HepG2 (cell line): Measurements from ENCODE around the gene MRI1. TPM values are rescaled to one million over a fixed set of nuclear protein-coding genes. Genes with fewer than 3 reads are reported as not detected.

Experiments used
- FOXM1 ChIP-seq: sonication (generic); formaldehyde crosslinking; IDR thresholded peaks from 2 replicates; pipeline ENCODE4 v1.5.0; 2020; ENCODE audit warnings: missing genetic modification reagents
- PLRG1 ChIP-seq: fragments of 450-650 bp; conservative IDR thresholded peaks from 2 replicates; pipeline ENCODE4 v1.6.1; 2016
- SMAD3 ChIP-seq: sonication (generic); formaldehyde crosslinking; IDR thresholded peaks from 2 replicates; pipeline ENCODE4 v1.4.0; 2020; ENCODE audit warnings: missing genetic modification reagents
- SP4 ChIP-seq: sonication (generic); formaldehyde crosslinking; IDR thresholded peaks from 2 replicates; pipeline ENCODE4 v1.8.1; 2023; ENCODE audit warnings: mild to moderate bottlenecking, missing genetic modification reagents
- SRSF1 ChIP-seq: fragments of 200-400 bp; formaldehyde crosslinking; optimal IDR thresholded peaks from 2 replicates; pipeline ENCODE3; 2017; ENCODE audit warnings: mild to moderate bottlenecking, low read depth, low read length, moderate library complexity
- TAF15 ChIP-seq: fragments of 200-400 bp; formaldehyde crosslinking; IDR thresholded peaks from one replicate; pipeline ENCODE4 v1.6.1; 2018; ENCODE audit warnings: mild to moderate bottlenecking, low read depth, low read length; ENCODE audit not compliant: poor library complexity, severe bottlenecking
- TERF1 ChIP-seq: sonication (generic); formaldehyde crosslinking; IDR thresholded peaks from 2 replicates; pipeline ENCODE4 v1.8.0; 2022; ENCODE audit warnings: mild to moderate bottlenecking, missing genetic modification reagents, moderate library complexity
- THAP7 ChIP-seq: sonication (generic); formaldehyde crosslinking; IDR thresholded peaks from 2 replicates; pipeline ENCODE4 v1.8.1; 2023; ENCODE audit warnings: mild to moderate bottlenecking, missing genetic modification reagents
- YEATS2 ChIP-seq: sonication (generic); formaldehyde crosslinking; IDR thresholded peaks from 2 replicates; pipeline ENCODE4 v1.4.0; 2020; ENCODE audit warnings: missing genetic modification reagents, borderline replicate concordance
- ZBTB3 ChIP-seq: sonication (generic); formaldehyde crosslinking; IDR thresholded peaks from 2 replicates; pipeline ENCODE4 v1.4.0; 2020; ENCODE audit warnings: low read depth, mild to moderate bottlenecking, moderate library complexity, missing genetic modification reagents, borderline replicate concordance
- ZBTB46 ChIP-seq: sonication (generic); formaldehyde crosslinking; IDR thresholded peaks from 2 replicates; pipeline ENCODE4 v1.4.0; 2020; ENCODE audit warnings: mild to moderate bottlenecking, missing genetic modification reagents, borderline replicate concordance
- ZNF569 ChIP-seq: sonication (generic); formaldehyde crosslinking; IDR thresholded peaks from 2 replicates; pipeline ENCODE4 v1.5.0; 2020; ENCODE audit warnings: mild to moderate bottlenecking, missing genetic modification reagents, moderate library complexity, borderline replicate concordance
- polyA plus RNA-seq, 8 experiments: library from polyadenylated mRNA; depleted of rRNA in 3 of 8; stranded (reverse) in 7 of 8; unstranded in 1 of 8; fragments of >200 nt; fragmentation: Illumina TruSeq in 4 of 8; extraction: Trizol in 4 of 8; gene quantifications; 2 replicates each; pipeline versions ENCODE4 v1.2.1 to v1.2.3, GENCODE V29; 2011 to 2016; ENCODE audit warnings: low read depth in 4 of 8, missing spikeins in 1 of 8, mixed read lengths in 1 of 8; ENCODE audit not compliant: insufficient read depth in 1 of 8
- total RNA-seq, 5 experiments: library from RNA; depleted of rRNA; stranded (reverse); fragments of >200 nt; fragmentation: Illumina TruSeq; extraction: Trizol; gene quantifications; 2 replicates each; pipeline ENCODE4 v1.2.3, GENCODE V29; 2016; ENCODE audit warnings: low read depth in 1 of 5
- TF ChIP-seq, protein P1 (sequence below): IDR thresholded peaks from 2 replicates; pipeline ENCODE4 v1.6.1; 2012; ENCODE audit warnings: low read length, improper control_type of control experiment
- TF ChIP-seq, protein P2 (sequence below): sonication (generic); formaldehyde crosslinking; IDR thresholded peaks from 2 replicates; pipeline ENCODE4 v1.5.1; 2020; ENCODE audit warnings: mild to moderate bottlenecking, missing genetic modification reagents
- TF ChIP-seq, protein P3 (sequence below): IDR thresholded peaks from 2 replicates; pipeline ENCODE4 v1.6.1; 2016; ENCODE audit warnings: mild to moderate bottlenecking

The MRI1 gene
- total and polyA plus RNA-seq, 2 of the 13 experiments (the other 11 are each of a cell fraction or from before 2014, with no cell fraction given): 20.1 to 20.6 TPM

DNA sequence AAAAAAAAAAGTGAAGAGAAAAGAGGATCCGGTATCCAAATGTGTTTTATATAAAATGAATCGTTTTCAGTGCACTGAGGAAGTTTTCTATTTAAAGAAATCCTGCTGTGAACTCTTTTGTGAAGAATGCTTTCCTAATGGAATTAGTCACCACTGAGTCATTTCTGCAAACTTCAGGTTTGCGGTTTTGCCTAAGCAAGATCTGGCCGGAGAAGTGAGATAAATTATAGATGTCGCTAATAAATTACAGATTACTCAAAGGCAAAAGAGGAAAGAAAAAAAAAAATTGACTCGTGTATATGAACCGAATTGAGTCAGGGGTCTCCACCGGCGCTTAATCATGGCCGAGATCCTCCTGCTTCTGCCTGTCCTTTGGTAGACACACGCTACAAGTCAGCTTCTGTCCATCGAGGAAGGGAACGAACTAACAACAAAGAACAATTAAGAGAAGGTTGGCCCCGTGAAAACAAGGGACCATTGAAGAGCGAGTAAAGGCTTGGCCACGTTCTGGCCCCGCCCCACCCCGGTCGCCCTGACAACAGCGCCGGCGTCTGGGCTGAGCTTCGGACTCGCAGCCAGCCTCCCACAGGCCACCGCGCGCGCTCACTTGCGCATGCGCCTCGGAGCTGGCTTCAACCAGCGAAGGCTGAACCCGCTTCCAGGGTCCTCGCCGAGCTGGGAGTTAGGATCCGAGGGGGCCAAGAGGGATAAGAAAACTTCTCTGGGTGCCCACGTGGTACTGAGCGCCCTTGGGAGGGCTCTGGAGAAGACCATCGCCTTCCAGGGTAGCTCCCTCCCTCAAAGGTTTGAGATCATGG is 33.0 kb upstream of the MRI1 start (continued):
- TF ChIP-seq ZBTB3 (CRISPR knock-in tag) (no peak), YEATS2 (CRISPR knock-in tag) (peak; percentile 72; the same call in 1 of the 2 replicates), SRSF1 (no peak), TAF15 (no peak), ZNF569 (CRISPR knock-in tag) (no peak), TERF1 (CRISPR knock-in tag) (no peak), FOXM1 (CRISPR knock-in tag) (no peak), SP4 (CRISPR knock-in tag) (no peak), PLRG1 (no peak), SMAD3 (0 out of 2 replicates have a peak, but pooled peaks have one; percentile 24), ZBTB46 (CRISPR knock-in tag) (no peak), THAP7 (CRISPR knock-in tag) (no peak)
- TF ChIP-seq, protein P1, sequence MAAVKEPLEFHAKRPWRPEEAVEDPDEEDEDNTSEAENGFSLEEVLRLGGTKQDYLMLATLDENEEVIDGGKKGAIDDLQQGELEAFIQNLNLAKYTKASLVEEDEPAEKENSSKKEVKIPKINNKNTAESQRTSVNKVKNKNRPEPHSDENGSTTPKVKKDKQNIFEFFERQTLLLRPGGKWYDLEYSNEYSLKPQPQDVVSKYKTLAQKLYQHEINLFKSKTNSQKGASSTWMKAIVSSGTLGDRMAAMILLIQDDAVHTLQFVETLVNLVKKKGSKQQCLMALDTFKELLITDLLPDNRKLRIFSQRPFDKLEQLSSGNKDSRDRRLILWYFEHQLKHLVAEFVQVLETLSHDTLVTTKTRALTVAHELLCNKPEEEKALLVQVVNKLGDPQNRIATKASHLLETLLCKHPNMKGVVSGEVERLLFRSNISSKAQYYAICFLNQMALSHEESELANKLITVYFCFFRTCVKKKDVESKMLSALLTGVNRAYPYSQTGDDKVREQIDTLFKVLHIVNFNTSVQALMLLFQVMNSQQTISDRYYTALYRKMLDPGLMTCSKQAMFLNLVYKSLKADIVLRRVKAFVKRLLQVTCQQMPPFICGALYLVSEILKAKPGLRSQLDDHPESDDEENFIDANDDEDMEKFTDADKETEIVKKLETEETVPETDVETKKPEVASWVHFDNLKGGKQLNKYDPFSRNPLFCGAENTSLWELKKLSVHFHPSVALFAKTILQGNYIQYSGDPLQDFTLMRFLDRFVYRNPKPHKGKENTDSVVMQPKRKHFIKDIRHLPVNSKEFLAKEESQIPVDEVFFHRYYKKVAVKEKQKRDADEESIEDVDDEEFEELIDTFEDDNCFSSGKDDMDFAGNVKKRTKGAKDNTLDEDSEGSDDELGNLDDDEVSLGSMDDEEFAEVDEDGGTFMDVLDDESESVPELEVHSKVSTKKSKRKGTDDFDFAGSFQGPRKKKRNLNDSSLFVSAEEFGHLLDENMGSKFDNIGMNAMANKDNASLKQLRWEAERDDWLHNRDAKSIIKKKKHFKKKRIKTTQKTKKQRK: no peak
- TF ChIP-seq, protein P2, sequence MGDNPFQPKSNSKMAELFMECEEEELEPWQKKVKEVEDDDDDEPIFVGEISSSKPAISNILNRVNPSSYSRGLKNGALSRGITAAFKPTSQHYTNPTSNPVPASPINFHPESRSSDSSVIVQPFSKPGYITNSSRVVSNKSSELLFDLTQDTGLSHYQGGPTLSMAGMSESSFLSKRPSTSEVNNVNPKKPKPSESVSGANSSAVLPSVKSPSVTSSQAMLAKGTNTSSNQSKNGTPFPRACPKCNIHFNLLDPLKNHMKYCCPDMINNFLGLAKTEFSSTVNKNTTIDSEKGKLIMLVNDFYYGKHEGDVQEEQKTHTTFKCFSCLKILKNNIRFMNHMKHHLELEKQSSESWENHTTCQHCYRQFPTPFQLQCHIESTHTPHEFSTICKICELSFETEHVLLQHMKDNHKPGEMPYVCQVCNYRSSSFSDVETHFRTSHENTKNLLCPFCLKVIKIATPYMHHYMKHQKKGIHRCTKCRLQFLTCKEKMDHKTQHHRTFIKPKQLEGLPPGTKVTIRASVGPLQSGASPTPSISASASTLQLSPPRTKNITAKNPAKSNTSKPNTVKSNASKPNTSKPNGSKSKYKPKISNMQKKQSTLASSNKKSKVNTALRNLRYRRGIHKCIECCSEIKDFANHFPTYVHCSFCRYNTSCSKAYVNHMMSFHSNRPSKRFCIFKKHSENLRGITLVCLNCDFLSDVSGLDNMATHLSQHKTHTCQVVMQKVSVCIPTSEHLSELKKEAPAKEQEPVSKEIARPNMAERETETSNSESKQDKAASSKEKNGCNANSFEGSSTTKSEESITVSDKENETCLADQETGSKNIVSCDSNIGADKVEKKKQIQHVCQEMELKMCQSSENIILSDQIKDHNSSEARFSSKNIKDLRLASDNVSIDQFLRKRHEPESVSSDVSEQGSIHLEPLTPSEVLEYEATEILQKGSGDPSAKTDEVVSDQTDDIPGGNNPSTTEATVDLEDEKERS: no peak
- TF ChIP-seq, protein P3, sequence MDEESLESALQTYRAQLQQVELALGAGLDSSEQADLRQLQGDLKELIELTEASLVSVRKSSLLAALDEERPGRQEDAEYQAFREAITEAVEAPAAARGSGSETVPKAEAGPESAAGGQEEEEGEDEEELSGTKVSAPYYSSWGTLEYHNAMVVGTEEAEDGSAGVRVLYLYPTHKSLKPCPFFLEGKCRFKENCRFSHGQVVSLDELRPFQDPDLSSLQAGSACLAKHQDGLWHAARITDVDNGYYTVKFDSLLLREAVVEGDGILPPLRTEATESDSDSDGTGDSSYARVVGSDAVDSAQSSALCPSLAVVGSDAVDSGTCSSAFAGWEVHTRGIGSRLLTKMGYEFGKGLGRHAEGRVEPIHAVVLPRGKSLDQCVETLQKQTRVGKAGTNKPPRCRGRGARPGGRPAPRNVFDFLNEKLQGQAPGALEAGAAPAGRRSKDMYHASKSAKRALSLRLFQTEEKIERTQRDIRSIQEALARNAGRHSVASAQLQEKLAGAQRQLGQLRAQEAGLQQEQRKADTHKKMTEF (CRISPR knock-in tag): peak; percentile 43; the same call in 1 of the 2 replicates
